ENCODE measurements around the gene PSG4.
"Not testable (repeated sequence)": the region's sequence is repeated elsewhere in the genome, so short reads cannot be mapped to it uniquely, and the experiment has no call there.

The PSG4 gene

DNA sequence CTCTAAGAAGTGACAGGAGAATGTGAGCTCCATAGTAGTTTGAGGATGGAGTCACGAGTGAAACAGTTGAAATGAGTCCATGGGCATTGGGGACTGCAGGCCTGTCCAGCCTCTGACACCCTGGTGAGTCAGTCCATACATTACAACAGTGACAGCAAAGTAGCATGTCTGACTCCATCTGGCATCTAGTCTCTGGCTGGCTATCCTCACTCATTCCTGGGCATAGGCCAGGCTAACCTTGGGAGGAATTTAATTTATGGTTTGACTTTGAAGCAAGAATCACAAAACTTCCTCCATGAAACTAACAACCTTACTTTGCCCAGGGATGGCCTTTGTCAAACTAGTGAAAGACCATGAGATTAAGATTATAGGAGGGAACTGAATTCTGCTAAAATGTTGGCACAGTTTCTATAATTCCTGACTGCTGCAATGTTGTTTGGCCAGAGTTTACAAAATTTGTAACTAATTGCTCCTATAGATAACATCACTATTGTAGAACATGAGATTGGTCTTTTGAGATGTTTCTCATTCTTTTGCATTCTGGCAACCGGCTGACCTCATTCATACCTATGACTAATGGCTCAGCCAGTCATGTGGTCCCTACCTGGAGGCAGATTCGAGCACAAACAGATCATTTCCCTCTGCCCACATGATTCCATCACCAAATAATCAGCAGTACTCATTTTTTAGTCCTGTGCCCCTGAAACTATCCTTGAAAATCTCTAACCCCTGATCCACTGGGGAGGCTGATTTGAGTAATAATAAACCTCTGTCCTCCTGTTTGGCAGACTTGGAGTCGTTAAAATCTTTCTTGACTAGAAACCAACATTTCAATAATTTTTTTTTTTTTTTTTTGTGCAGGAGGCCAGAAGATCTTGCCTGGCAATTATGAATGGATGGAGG lies 23.3 kb downstream of the PSG4 start:
- not testable (repeated sequence) for H3K27me3 ChIP-seq (ENCODE audit: insufficient read depth, insufficient read length); H3K4me1 ChIP-seq (ENCODE audit: insufficient read depth, insufficient read length); H3K9ac ChIP-seq (ENCODE audit: insufficient read length, low read depth); H3K36me3 ChIP-seq (ENCODE audit: insufficient read depth, insufficient read length, low read length); DNase-seq (ENCODE audit: low read depth, low spot score); H3K4me3 ChIP-seq (ENCODE audit: insufficient read length, low read depth); H3K9me3 ChIP-seq (ENCODE audit: insufficient read depth, low read length)

DNA sequence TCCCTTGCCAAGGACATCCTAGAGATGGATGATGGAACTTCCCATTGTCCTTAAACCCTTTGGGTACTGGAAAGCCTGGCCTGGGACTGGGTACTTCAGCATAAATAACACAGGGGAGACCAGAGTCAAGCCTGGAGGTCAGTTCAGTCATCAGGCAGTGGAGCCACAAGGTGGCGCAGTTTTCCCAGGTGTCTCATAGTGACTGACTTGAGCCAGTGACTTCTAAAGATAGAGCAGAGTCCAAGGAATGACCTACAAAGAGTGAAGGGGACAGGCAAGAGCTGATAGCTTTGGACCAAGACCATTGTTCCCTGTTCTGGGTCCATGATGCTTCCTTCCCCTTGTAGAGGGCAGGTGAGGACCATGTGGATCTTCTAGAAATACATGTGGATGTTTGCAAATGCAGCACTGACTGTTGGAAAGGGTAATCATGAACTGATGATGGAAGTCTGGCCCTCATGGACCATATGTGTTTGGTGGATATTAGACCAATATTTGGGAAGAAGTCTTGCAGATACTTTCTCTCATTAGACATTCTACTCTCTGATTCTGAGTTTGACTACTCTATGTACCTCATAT lies 25.8 kb downstream of the PSG4 start:
- H3K9ac ChIP-seq (ENCODE audit: insufficient read length, low read depth) = not testable (repeated sequence)

DNA sequence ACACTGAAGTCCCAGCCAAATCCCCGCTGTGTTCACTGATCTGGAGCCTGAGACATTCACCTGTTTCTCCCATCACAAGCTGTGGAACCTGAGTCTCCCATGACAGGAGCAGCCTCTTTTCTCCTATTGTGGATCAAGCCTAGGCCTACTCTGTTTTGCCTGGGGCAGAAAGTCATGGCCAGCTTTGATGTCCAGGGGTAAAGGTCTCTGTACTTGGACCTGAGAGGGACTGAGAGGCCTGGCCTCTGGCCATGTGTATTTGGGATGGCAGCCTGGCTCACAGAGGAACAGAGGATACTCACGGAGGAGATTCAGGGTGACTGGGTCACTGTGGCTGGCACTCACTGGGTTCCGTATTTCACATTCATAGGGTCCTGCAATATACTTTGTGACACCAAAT lies 26.9 kb downstream of the PSG4 start:
- H3K4me1 ChIP-seq (ENCODE audit: insufficient read depth, insufficient read length); H3K4me3 ChIP-seq (ENCODE audit: insufficient read length, low read depth); DNase-seq (ENCODE audit: low read depth, low spot score); H3K27me3 ChIP-seq (ENCODE audit: insufficient read depth, insufficient read length); H3K36me3 ChIP-seq (ENCODE audit: insufficient read depth, insufficient read length, low read length); H3K9ac ChIP-seq (ENCODE audit: insufficient read length, low read depth); H3K9me3 ChIP-seq (ENCODE audit: insufficient read depth, low read length): not testable (repeated sequence)

More for the DNA sequence above, 25.8 kb downstream of the PSG4 start:
- not testable (repeated sequence) for H3K36me3 ChIP-seq (ENCODE audit: insufficient read depth, insufficient read length, low read length); H3K27me3 ChIP-seq (ENCODE audit: insufficient read depth, insufficient read length); H3K4me1 ChIP-seq (ENCODE audit: insufficient read depth, insufficient read length); DNase-seq (ENCODE audit: low read depth, low spot score); H3K9me3 ChIP-seq (ENCODE audit: insufficient read depth, low read length); H3K4me3 ChIP-seq (ENCODE audit: insufficient read length, low read depth)

DNA sequence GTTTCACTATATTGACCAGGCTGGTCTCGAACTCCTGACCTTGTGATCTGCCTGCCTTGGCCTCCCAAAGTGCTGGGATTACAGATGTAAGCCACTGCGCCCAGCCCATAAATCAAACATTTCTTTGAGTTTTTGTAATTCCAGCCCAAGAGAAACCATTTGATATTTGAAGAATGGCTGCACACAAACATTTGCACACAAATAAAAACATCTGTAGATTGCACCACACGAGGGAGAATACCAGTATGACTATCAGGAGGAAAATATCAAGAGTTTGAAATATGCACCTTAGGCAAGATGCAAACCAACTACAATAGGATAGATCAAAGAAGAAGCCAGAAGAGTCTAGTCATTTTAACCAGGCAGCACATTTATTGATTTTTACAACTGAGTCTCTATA lies 39.5 kb downstream of the PSG4 start:
- H3K9ac ChIP-seq (ENCODE audit: insufficient read length, low read depth); H3K4me1 ChIP-seq (ENCODE audit: insufficient read depth, insufficient read length); H3K4me3 ChIP-seq (ENCODE audit: insufficient read length, low read depth); DNase-seq (ENCODE audit: low read depth, low spot score); H3K27me3 ChIP-seq (ENCODE audit: insufficient read depth, insufficient read length); H3K9me3 ChIP-seq (ENCODE audit: insufficient read depth, low read length); H3K36me3 ChIP-seq (ENCODE audit: insufficient read depth, insufficient read length, low read length): not testable (repeated sequence)

DNA sequence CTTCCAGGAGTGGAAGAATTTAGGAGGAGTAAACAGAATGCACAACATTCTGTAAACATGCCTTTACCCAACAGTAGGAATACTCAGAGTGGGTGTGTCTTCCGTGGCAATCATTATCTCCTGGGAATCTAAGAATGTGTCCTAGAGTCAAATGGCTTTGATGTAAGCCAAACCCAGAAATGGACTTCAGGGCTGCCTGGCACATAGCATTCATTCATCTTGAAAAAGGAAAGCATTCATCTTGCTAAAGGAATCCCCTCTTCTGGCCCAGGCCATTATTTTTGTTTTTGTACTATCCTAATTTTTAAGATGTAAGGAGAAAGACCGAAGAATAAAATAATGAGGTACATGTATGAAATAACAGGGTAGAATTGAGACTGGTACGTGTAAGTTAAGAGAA lies 42.3 kb downstream of the PSG4 start:
- not testable (repeated sequence) for H3K27me3 ChIP-seq (ENCODE audit: insufficient read depth, insufficient read length); DNase-seq (ENCODE audit: low read depth, low spot score); H3K4me3 ChIP-seq (ENCODE audit: insufficient read length, low read depth); H3K4me1 ChIP-seq (ENCODE audit: insufficient read depth, insufficient read length); H3K9ac ChIP-seq (ENCODE audit: insufficient read length, low read depth); H3K9me3 ChIP-seq (ENCODE audit: insufficient read depth, low read length); H3K36me3 ChIP-seq (ENCODE audit: insufficient read depth, insufficient read length, low read length)

DNA sequence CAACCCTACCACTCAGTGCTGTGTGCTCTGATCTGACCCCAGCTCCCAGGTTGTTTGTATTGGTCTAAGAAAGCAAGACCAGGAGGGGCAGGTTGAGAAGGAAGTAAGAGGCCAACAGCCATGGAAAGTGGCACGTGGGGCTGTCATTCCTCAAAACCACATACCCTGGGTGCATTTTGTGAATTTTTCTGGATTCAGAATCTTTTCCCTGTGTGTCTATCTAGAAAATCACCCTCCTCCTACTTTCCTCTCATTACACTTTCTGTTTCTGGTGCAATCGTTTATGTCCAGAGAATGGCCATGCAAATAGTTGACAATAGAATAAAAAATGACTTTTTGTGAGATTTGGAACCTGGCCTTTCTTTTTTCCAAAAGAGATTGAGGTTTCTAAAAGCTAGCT lies 43.2 kb downstream of the PSG4 start:
- H3K27me3 ChIP-seq (ENCODE audit: insufficient read depth, insufficient read length); DNase-seq (ENCODE audit: low read depth, low spot score); H3K4me3 ChIP-seq (ENCODE audit: insufficient read length, low read depth); H3K4me1 ChIP-seq (ENCODE audit: insufficient read depth, insufficient read length); H3K36me3 ChIP-seq (ENCODE audit: insufficient read depth, insufficient read length, low read length); H3K9ac ChIP-seq (ENCODE audit: insufficient read length, low read depth); H3K9me3 ChIP-seq (ENCODE audit: insufficient read depth, low read length): not testable (repeated sequence)

DNA sequence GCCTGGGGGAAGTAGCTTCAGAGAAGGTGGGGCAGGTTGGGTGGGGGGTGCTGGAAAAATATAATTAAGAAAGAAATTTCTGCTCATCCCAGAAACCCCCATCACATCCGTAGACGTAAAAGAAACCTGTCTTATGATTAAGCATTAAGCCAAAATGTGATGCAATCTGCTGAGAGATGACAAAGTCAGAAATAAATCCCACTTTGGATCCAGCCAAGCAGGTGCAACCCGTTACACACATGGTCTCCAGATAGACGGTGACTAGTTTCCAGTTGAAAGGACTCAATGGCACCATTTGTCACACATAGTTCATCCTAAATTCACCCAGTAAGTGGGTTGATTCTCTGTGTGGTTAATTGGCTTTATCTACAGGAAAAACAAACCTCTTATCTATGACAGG lies 53.2 kb downstream of the PSG4 start:
- no peak for DNase-seq (ENCODE audit: low read depth, low spot score)
- Histone ChIP-seq H3K9ac (ENCODE audit: insufficient read length, low read depth) (no peak overlapping the region), H3K4me3 (ENCODE audit: insufficient read length, low read depth) (no peak overlapping the region), H3K4me1 (ENCODE audit: insufficient read depth, insufficient read length) (no peaks in the 10 kb centered on the region), H3K36me3 (ENCODE audit: insufficient read depth, insufficient read length, low read length) (no peaks in the 10 kb centered on the region), H3K9me3 (ENCODE audit: insufficient read depth, low read length) (no peaks in the 10 kb centered on the region), H3K27me3 (ENCODE audit: insufficient read depth, insufficient read length) (no peaks in the 10 kb centered on the region)
- TF ChIP-seq ZNF274 (IDR thresholded peaks at IDR 0.05; ENCODE audit: low read depth, low read length) (no peak), YY1 (IDR thresholded peaks at IDR 0.05; ENCODE audit: insufficient read depth, insufficient read length) (no peak), SUZ12 (IDR thresholded peaks at IDR 0.05; ENCODE audit: extremely low read depth, insufficient read depth, insufficient read length) (no peak)

DNA sequence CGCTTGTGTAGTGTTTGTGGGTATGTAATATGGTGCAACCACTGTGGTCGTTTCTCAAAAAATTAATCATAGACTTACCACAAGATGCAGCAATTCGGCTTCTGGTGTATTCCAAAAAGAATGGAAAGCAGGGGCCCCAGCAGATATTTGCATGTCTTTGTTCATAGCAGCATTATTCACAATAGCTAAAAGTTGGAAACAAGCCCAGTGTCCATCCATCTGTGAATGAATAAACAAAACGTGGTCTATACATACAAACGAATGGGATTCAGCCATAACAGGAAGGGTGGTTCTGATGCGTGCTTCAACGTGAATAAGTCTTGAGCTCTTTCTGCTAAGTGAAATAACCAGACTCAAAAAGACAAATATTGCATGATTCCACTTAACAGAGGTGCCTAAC lies 55.6 kb downstream of the PSG4 start:
- H3K9me3 ChIP-seq (ENCODE audit: insufficient read depth, low read length); DNase-seq (ENCODE audit: low read depth, low spot score): not testable (repeated sequence)

More for the DNA sequence above, 55.6 kb downstream of the PSG4 start:
- not testable (repeated sequence) for H3K9ac ChIP-seq (ENCODE audit: insufficient read length, low read depth); H3K36me3 ChIP-seq (ENCODE audit: insufficient read depth, insufficient read length, low read length); H3K4me3 ChIP-seq (ENCODE audit: insufficient read length, low read depth); H3K27me3 ChIP-seq (ENCODE audit: insufficient read depth, insufficient read length); H3K4me1 ChIP-seq (ENCODE audit: insufficient read depth, insufficient read length)

All from NT2/D1 (cell line).